ENCODE measurements around the gene SH3GL2.

Gene SH3GL2

DNA sequence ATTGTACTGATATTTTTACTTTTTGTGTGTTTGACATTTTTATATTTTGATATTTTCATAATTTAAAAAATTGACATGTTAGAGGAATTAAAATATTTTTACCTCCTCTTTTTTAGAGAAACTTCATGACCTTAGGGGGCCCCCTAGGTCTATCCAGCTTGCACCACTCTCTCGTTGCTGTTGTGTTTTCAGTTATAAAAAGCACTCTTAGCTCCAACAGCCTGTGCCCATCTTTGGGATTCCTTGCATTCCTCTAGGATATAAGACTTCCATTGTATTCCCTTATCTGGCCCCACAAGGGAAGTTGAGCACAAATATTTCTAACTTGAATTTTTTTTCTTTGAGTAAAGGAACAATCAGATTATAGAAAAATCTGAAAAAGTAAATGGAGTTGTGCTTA, 245.3 kb downstream of the SH3GL2 start:
- DNase-seq: no peak

DNA sequence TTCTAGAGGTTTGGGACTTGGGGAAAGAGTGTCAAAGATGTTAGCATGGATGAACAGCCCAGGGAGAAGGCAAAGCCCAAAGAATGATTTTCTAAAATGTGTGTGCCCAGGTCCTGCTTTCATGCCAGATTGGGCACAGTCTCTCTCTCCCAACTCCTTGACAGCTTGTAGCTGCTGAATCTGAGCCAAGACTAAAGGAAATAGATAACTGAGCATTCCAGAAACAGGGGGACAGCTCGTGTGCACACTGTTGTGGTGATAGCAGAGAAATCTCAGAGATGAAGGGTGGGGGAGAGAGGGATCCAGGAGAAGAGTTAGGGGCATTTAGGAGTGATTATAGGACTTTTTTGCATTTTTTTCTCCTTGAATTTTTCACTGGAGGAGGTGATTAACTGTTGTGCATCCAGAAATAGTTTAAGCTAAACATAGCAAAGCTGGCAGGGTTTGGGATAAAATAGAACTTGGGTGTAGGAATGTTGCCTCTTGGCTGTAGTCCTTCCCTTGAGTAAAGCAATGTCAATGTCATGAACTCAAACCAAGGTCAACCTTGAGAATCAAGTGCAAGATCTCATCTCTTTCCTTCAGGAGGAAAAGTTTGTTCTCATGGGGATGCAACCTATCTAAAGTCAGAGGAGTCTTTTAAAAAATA, 245.9 kb downstream of the SH3GL2 start:
- DNase-seq: no peak

DNA sequence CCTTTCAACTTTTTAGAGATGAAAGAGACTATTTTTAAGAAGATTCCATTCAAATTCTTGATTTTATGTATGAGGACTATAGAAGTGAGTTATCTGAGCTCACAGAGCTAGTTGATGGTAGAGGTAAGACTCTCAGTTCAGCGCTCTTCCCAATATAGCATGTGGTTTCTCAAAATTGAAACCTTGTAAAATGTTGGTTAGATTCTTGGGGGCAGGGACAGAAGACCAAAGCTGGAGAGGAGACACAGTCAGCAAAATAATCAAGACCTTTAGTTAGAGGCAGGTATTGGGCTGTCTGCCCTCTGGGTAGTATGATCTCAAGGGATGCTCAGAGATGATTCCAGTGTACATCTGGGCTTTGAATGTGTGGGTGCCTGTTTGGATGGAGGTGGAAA, 246.4 kb downstream of the SH3GL2 start:
- DNase-seq: no peak

DNA sequence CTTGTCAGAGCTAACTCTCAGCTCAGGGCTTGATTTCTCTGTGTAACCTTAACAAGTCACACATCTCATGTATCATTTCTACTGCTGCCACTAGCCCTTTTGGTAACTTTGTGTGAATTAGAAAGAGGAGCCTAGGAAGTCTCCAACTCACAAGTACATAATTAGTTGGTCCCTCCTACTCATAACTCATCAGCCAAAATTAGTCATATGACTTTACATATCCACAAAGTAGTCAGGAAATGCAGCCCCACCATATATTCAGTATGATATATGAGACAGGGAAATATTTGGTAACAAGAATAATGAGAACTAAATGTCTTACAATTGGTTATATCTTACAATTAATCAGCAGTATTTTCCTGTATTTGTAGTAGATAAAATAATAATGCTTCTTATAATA, 250.2 kb downstream of the SH3GL2 start:
- DNase-seq: no peak

DNA sequence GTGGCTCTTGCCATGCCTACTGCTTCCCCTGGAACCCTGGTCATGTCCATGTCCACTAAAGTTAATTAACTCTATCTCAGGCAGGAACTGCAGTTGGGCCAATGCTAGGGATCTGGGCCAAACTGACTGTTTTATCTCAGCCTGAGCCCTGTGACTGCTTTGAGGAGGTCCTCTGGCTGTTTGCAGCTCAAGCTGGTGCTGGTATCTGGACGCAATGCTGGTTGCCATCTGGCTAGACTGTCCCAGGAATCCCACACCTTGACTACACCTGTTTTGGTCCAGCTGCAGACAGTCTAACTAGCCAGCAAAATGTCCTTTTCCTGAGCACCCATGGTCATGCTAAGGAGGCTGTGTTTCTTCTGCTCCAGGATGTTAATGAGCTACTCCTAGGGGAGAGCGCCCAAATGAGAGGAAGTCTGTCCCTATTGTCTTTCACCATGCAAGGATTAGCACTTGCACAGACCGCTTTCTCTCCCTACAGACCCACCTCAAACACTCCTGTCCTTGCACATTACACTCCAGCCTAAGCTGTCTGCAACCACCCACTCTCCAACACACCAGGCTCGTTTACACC, 251.0 kb downstream of the SH3GL2 start:
- no peak for DNase-seq

DNA sequence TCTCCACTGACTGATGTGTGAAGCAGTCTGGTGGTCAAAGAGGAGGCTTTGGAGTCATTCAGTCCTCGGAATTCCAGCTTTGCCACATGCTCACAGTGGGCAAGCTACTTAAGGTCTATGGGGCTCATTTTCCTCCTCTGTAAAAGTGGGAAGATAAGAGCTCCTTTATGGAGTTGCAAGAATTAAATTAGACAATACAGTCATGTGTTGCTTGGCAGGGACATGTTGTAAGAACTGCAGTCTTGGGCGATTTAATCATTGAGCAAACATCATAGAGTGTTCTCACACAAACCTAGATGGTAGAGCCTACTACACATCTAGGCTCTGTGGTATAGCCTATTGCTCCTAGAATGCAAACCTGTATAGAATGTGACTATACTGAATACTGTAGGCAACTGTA, 253.9 kb downstream of the SH3GL2 start:
- DNase-seq: no peak

DNA sequence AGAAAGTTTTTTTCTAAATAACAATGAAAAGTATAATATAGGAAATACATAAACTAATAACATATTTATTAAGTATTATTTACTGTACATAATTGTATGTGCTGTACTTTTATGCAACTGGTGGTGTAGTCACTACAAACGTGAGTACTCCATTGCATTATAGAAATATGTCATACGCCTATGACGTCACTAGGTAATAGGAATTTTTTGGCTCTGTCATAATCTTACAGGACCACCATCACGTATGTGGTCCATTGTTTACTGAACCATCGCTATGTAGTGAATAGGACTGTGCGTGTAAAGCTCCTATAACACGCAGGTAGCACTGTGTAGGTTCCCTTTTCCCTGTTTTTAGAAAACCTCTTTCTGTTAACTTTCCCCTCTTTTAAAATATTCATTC, 255.0 kb downstream of the SH3GL2 start:
- no peak for DNase-seq

DNA sequence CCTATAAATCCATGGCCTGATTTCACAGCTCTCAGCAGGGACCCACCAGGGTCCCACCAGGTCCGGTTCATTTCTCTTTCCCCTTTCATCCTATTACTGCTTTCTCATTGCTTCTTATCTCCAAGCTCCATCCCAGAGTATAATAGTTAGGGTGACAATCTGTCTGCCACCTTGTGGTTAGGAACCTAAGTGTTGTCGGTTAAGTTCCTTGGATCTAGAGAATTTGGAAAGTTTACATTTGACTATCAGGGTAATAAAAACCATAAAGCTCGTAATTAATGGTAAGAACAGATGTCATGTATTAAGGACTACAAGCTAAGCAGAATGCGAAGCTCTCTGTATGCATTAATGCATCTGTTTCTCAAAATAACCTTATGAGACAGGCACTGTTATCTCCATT, 259.1 kb downstream of the SH3GL2 start:
- DNase-seq: no peak

DNA sequence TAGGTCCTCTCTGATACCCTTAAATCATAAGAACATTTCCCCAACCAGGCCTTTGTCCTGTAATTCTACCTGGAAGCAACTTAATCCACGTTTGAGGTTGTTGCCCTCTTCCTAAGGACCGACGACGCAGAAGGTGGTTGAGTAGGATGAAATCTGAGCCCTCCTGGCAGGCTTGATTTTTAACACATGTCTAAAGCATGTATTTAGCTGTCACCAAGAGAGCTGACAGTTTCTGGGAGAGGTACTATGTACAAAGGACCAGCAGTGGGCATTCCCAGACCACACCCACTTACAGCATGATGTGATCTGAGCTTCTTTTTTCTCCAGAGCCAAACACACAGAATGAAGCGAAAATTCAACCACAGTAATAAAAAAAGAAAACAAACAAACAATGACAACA, 260.9 kb downstream of the SH3GL2 start:
- DNase-seq: no peak

DNA sequence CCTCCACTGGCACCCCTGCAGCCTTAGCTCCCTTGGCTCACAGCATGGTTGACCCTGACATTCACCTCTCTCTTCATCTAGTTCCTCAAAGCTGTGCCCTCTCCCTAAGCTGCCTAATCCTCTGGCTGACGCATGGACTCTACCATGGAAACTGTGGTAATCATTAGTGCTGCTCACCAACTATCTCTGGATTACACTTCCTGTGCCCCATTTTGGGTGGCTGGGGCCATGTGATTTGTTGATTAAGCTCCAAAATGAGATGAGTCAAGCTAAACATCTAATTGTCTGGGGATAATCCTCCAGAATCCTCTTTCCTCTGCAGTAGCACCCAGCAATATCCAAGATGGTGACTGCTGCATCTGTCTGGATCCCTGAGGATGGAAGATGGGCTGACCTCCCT, 264.4 kb downstream of the SH3GL2 start:
- no peak for DNase-seq

Measured in NCI-H1092 (cell line).